Muscle of arm (tissue), 12 donors: Measurements from ENCODE around the gene FAM3B. TPM values are rescaled to one million over a fixed set of nuclear protein-coding genes. Genes with fewer than 3 reads are reported as not detected.

Experiments
- DNase-seq: peaks from one replicate; pipeline ENCODE4 v3.0.0-alpha.2; 2013
- polyA plus RNA-seq, 12 donors: library from polyadenylated mRNA; unstranded; fragments of 120-200 nt; gene quantifications; one replicate each; pipeline ENCODE4 v1.2.1, GENCODE V29; 2013; ENCODE audit not compliant: insufficient read length in 12 of 12

Gene FAM3B
- polyA plus RNA-seq, 12 donors, result 0.12 to 0.81 (median 0.41) TPM; not detected in 2

GRCh38 chr21:41393876-41394465 lies 77.4 kb downstream of the FAM3B start:
- no peak for DNase-seq

DNA sequence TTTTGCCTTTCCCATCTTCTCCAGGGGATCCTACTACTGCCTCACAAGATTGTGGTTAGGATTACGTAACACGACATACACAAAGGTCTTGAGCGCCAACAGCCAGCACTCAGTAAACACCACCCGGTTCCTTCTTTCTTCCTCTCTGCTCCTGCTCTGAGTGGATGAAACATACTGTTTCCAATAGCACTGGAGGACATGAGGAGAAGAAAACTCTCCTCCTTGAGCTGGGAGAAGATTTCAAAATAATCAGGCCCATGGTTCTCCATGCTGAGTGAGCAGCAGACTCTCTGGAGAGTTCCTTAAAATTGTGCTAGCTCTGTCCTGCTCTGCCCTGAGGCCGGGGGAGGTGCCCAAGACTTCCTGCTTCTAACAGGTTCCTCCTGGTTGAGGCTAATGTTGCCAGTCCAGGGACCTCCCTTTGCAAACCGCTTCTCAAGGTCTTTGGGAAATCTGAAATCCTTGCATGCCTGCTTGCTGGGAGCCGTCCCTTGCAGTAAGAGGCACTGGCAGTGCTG lies 80.0 kb downstream of the FAM3B start:
- no peak for DNase-seq

DNA sequence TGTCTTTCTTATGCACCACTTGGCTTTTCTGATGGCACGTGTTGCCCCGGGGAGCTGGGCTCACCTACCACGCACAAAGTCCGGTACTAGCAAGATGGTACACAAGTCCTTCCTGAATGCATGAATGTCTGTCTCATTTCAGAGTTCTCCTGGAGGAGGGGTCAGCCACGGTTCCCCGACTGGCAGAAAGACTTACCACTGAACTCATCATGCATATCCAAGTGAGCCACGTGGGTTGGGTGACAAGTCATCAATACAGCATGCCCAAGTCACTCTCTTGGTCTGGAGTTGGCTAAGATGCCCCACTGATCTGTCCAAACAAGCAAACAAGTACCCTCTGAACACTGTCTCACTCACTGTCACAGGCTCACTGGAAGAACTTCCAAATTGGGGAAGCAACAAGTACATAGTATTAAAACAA lies 80.9 kb downstream of the FAM3B start:
- DNase-seq, result no peak

- no peak for DNase-seq
These were observed 81.7 kb downstream of the FAM3B start for GRCh38 chr21:41398251-41398650.

- no peak for DNase-seq
These were observed 82.2 kb downstream of the FAM3B start for GRCh38 chr21:41398831-41399230.

DNA sequence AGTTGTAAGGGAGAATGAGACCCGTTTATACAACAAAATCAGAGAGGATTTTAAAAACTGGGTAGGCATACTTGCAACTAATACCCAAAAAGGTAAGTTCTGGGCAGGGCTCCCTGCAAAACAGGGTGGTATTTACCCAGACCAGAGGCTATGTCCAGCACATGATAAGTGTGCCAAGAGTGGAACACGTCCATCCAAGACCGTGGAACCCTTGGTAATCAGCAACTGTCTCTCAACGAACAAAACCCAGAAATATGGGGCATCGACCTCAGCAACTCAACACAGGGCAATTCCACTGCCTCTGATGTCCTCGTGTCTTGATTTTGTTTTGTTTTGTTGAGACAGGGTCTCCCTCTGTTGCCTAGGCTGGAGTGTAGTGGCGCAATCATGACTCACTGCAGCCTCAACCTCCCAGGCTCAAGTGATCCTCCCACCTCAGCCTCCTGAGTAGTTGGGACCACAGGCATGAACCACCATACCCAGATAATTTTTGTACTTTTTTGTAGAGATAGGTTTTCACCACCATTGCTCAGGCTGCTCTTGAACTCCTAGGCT lies 82.7 kb downstream of the FAM3B start:
- DNase-seq, result no peak

DNA sequence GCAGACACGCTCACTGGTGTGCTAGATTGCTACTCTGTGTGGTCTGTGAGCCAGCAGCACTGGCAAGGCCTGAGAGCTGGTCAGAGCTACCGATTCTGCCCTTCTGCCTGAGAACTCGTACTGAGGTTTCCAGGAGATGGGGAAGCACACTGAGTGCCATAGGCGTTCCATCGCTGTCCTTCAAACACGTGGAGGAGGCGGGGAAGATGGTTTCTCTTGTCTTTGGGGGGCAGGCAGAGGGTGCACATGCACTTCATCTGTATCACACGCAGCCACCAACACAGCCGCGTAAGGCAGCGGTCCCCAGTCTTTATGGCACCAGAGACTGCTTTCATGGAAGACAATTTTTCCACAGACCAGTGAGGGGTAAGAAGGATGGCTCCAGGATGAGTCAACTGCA lies 85.6 kb downstream of the FAM3B start:
- DNase-seq, result no peak

- DNase-seq, result no peak
These were observed 86.2 kb downstream of the FAM3B start for GRCh38 chr21:41402796-41403195.

DNA sequence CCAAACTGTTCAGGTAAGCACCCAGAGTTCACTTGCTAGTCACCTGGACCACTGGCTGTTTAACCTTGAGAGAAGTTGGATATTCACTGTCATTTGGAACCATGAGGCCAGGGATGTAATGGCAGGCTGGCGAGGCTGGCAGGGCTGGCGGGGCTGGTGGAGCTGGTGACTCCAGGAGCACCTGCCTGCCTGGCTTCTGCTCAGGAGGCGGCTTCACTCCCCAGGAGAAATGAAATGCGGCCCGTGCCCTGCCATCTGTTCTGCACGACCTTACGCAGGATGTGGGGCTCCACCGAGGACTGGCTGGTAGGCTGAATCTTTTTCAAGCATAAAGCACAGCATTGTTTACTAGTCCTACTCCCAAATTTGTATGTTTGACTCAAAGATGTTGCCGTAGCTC lies 86.7 kb downstream of the FAM3B start:
- no peak for DNase-seq

DNA sequence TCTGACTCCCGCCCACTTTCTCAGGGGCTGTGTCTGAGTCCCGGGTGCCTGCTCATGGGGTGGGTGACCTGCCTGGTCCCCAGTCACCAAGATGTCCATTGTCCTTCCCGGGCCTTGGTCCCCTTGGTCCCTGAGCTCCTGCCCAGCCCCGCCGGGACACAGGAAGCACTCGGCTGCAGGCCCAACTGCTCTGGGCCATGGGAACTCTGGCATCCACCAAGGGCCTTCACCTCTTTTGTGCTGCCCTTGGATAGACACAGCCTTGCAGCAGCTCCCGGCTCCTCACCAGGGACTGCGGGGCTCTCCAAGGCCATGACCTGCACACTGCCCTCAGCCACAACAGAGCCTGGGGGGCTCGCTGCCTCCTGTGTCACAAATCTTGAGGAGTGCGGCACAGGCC lies 87.4 kb downstream of the FAM3B start:
- DNase-seq, result no peak

- no peak for DNase-seq
These were observed 88.7 kb downstream of the FAM3B start for GRCh38 chr21:41405321-41405720.

GRCh38 chr21:41406340-41406739 lies 89.7 kb downstream of the FAM3B start:
- no peak for DNase-seq

Other genes with a start within 250 kb of the FAM3B start
- 10 to 100 TPM in 11 of 12 donors, not detected in 1; 16.4 to 56.4 (median 37.6) TPM for gene BACE2, start 148.6 kb upstream of the FAM3B start, polyA plus RNA-seq
- gene MX2, start 45.2 kb downstream of the FAM3B start, polyA plus RNA-seq, result 1 to 10 TPM in 9 of 12 donors, under 1 TPM in 1, not detected in 2; 0.76 to 3.5 (median 1.6) TPM
- 1 to 10 TPM in 10 of 12 donors, not detected in 2; 2.3 to 7.3 (median 3.7) TPM for gene MX1, start 109.4 kb downstream of the FAM3B start, polyA plus RNA-seq
- gene TMPRSS2, start 191.4 kb downstream of the FAM3B start, polyA plus RNA-seq, result 10 to 100 TPM in 1 of 12 donors, 1 to 10 TPM in 1, under 1 TPM in 5, not detected in 5; 0.13 to 10.8 (median 0.57) TPM